Measurements from ENCODE around the gene TPR.

TPR gene

GRCh38 chr1:186301448-186301847 is 73.6 kb downstream of the TPR start:
- no peak overlapping the region for H3K9ac ChIP-seq (ENCODE audit: low read length)
- H3K4me1 ChIP-seq (ENCODE audit: control insufficient read depth, low read depth, low read length): no peaks in the 10 kb centered on the region
- no peaks in the 10 kb centered on the region for H3K9me3 ChIP-seq (ENCODE audit: control insufficient read depth, low read depth, low read length)
- no peak overlapping the region for H3K27ac ChIP-seq (ENCODE audit: low read length)
- no peaks in the 10 kb centered on the region for H3K27me3 ChIP-seq (ENCODE audit: control insufficient read depth, insufficient read depth, low read length)
- no peaks in the 10 kb centered on the region for H3K36me3 ChIP-seq (ENCODE audit: control insufficient read depth, low read depth, low read length)
- H3K4me3 ChIP-seq (ENCODE audit: low read length): no peak overlapping the region

DNA sequence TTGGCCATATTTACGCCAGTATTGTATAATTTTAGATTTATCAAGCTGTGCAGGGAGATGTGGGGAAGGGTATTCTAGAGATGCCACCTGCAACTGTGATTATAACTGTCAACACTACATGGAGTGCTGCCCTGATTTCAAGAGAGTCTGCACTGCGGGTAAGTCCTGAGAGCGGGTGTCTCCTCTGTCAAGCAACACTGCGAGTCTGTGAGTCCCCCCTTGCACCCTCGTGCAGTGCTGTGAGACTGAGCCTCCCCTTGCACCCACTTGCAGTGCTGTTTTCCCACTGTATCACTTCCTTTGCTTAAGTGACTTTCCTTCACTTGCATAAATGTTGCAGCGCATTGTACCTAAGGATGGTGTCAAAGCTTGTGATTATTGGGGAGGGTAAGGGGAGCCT is 75.0 kb downstream of the TPR start:
- Histone ChIP-seq H3K9me3 (ENCODE audit: control insufficient read depth, low read depth, low read length) (no peaks in the 10 kb centered on the region), H3K36me3 (ENCODE audit: control insufficient read depth, low read depth, low read length) (no peaks in the 10 kb centered on the region), H3K9ac (ENCODE audit: low read length) (no peak overlapping the region), H3K4me1 (ENCODE audit: control insufficient read depth, low read depth, low read length) (no peaks in the 10 kb centered on the region), H3K4me3 (ENCODE audit: low read length) (no peak overlapping the region), H3K27ac (ENCODE audit: low read length) (no peak overlapping the region), H3K27me3 (ENCODE audit: control insufficient read depth, insufficient read depth, low read length) (no peaks in the 10 kb centered on the region)

GRCh38 chr1:186299570-186299969 is 75.5 kb downstream of the TPR start:
- H3K4me3 ChIP-seq (ENCODE audit: low read length): no peak overlapping the region
- H3K9ac ChIP-seq (ENCODE audit: low read length): no peak overlapping the region
- H3K27ac ChIP-seq (ENCODE audit: low read length): no peak overlapping the region
- H3K36me3 ChIP-seq (ENCODE audit: control insufficient read depth, low read depth, low read length): no peaks in the 10 kb centered on the region
- no peaks in the 10 kb centered on the region for H3K9me3 ChIP-seq (ENCODE audit: control insufficient read depth, low read depth, low read length)
- no peaks in the 10 kb centered on the region for H3K4me1 ChIP-seq (ENCODE audit: control insufficient read depth, low read depth, low read length)
- H3K27me3 ChIP-seq (ENCODE audit: control insufficient read depth, insufficient read depth, low read length): no peaks in the 10 kb centered on the region

GRCh38 chr1:186298851-186299250 is 76.2 kb downstream of the TPR start:
- Histone ChIP-seq H3K27ac (ENCODE audit: low read length) (no peak overlapping the region), H3K4me1 (ENCODE audit: control insufficient read depth, low read depth, low read length) (no peaks in the 10 kb centered on the region), H3K9me3 (ENCODE audit: control insufficient read depth, low read depth, low read length) (no peaks in the 10 kb centered on the region), H3K36me3 (ENCODE audit: control insufficient read depth, low read depth, low read length) (no peaks in the 10 kb centered on the region), H3K9ac (ENCODE audit: low read length) (no peak overlapping the region), H3K27me3 (ENCODE audit: control insufficient read depth, insufficient read depth, low read length) (no peaks in the 10 kb centered on the region), H3K4me3 (ENCODE audit: low read length) (no peak overlapping the region)

- H3K4me3 ChIP-seq (ENCODE audit: low read length): no peak overlapping the region
- H3K27me3 ChIP-seq (ENCODE audit: control insufficient read depth, insufficient read depth, low read length): no peaks in the 10 kb centered on the region
- no peaks in the 10 kb centered on the region for H3K4me1 ChIP-seq (ENCODE audit: control insufficient read depth, low read depth, low read length)
- no peaks in the 10 kb centered on the region for H3K9me3 ChIP-seq (ENCODE audit: control insufficient read depth, low read depth, low read length)
- H3K36me3 ChIP-seq (ENCODE audit: control insufficient read depth, low read depth, low read length): no peaks in the 10 kb centered on the region
- no peak overlapping the region for H3K27ac ChIP-seq (ENCODE audit: low read length)
- no peak overlapping the region for H3K9ac ChIP-seq (ENCODE audit: low read length)
These were observed 77.5 kb downstream of the TPR start for GRCh38 chr1:186297439-186298045.

GRCh38 chr1:186295980-186296379 is 79.1 kb downstream of the TPR start, which contains the start of gene PRG4:
PRG4 (plus strand) TSS chr1:186296279.
- Histone ChIP-seq H3K27me3 (ENCODE audit: control insufficient read depth, insufficient read depth, low read length) (no peaks in the 10 kb centered on the region), H3K4me1 (ENCODE audit: control insufficient read depth, low read depth, low read length) (no peaks in the 10 kb centered on the region), H3K36me3 (ENCODE audit: control insufficient read depth, low read depth, low read length) (no peaks in the 10 kb centered on the region), H3K9ac (ENCODE audit: low read length) (no peak within 1 kb of the TSS), H3K27ac (ENCODE audit: low read length) (no peak within 1 kb of the TSS), H3K9me3 (ENCODE audit: control insufficient read depth, low read depth, low read length) (no peaks in the 10 kb centered on the region), H3K4me3 (ENCODE audit: low read length) (no peak within 1 kb of the TSS)

DNA sequence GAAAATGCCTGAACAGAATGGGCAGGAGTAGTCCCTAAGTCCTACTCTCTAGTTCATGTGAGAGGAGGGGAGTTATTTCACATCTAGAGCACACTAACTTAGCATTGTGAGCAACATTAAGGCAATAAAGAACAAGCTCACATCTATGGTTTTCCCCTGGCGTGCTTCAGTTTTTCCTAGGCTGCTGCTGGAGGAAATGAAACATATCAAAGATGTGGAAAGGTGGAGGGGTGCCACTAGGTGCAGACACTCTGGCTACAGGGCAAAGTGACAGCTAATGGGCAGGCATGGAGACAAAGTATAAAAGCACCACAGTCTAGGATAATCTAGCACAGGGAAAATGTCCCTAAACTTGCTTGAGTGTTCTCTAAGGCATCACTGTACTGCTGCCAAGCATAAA is 82.2 kb downstream of the TPR start:
- H3K27ac ChIP-seq (ENCODE audit: low read length): no peak overlapping the region
- no peak overlapping the region for H3K4me3 ChIP-seq (ENCODE audit: low read length)
- H3K9ac ChIP-seq (ENCODE audit: low read length): no peak overlapping the region
- no peaks in the 10 kb centered on the region for H3K9me3 ChIP-seq (ENCODE audit: control insufficient read depth, low read depth, low read length)
- H3K36me3 ChIP-seq (ENCODE audit: control insufficient read depth, low read depth, low read length): no peaks in the 10 kb centered on the region
- H3K4me1 ChIP-seq (ENCODE audit: control insufficient read depth, low read depth, low read length): no peaks in the 10 kb centered on the region
- no peaks in the 10 kb centered on the region for H3K27me3 ChIP-seq (ENCODE audit: control insufficient read depth, insufficient read depth, low read length)

GRCh38 chr1:186291271-186291670 is 83.8 kb downstream of the TPR start:
- Histone ChIP-seq H3K9me3 (ENCODE audit: control insufficient read depth, low read depth, low read length) (no peaks in the 10 kb centered on the region), H3K36me3 (ENCODE audit: control insufficient read depth, low read depth, low read length) (no peaks in the 10 kb centered on the region), H3K27me3 (ENCODE audit: control insufficient read depth, insufficient read depth, low read length) (no peaks in the 10 kb centered on the region), H3K4me1 (ENCODE audit: control insufficient read depth, low read depth, low read length) (no peaks in the 10 kb centered on the region), H3K4me3 (ENCODE audit: low read length) (no peak overlapping the region), H3K9ac (ENCODE audit: low read length) (no peak overlapping the region), H3K27ac (ENCODE audit: low read length) (no peak overlapping the region)

- H3K27me3 ChIP-seq (ENCODE audit: control insufficient read depth, insufficient read depth, low read length): no peaks in the 10 kb centered on the region
- H3K4me1 ChIP-seq (ENCODE audit: control insufficient read depth, low read depth, low read length): no peaks in the 10 kb centered on the region
- H3K36me3 ChIP-seq (ENCODE audit: control insufficient read depth, low read depth, low read length): no peaks in the 10 kb centered on the region
- no peak overlapping the region for H3K9ac ChIP-seq (ENCODE audit: low read length)
- H3K9me3 ChIP-seq (ENCODE audit: control insufficient read depth, low read depth, low read length): no peaks in the 10 kb centered on the region
- no peak overlapping the region for H3K27ac ChIP-seq (ENCODE audit: low read length)
- H3K4me3 ChIP-seq (ENCODE audit: low read length): no peak overlapping the region
These were observed 85.0 kb downstream of the TPR start for GRCh38 chr1:186289943-186290545.

- no peaks in the 10 kb centered on the region for H3K4me1 ChIP-seq (ENCODE audit: control insufficient read depth, low read depth, low read length)
- no peaks in the 10 kb centered on the region for H3K27me3 ChIP-seq (ENCODE audit: control insufficient read depth, insufficient read depth, low read length)
- no peak overlapping the region for H3K27ac ChIP-seq (ENCODE audit: low read length)
- no peak overlapping the region for H3K9ac ChIP-seq (ENCODE audit: low read length)
- no peaks in the 10 kb centered on the region for H3K9me3 ChIP-seq (ENCODE audit: control insufficient read depth, low read depth, low read length)
- no peak overlapping the region for H3K4me3 ChIP-seq (ENCODE audit: low read length)
- H3K36me3 ChIP-seq (ENCODE audit: control insufficient read depth, low read depth, low read length): no peaks in the 10 kb centered on the region
These were observed 88.3 kb downstream of the TPR start for GRCh38 chr1:186286615-186287315.

GRCh38 chr1:186283374-186283773 is 91.7 kb downstream of the TPR start:
- Histone ChIP-seq H3K9ac (ENCODE audit: low read length) (no peak overlapping the region), H3K27ac (ENCODE audit: low read length) (no peak overlapping the region), H3K4me1 (ENCODE audit: control insufficient read depth, low read depth, low read length) (no peaks in the 10 kb centered on the region), H3K9me3 (ENCODE audit: control insufficient read depth, low read depth, low read length) (no peaks in the 10 kb centered on the region), H3K36me3 (ENCODE audit: control insufficient read depth, low read depth, low read length) (no peaks in the 10 kb centered on the region), H3K27me3 (ENCODE audit: control insufficient read depth, insufficient read depth, low read length) (no peaks in the 10 kb centered on the region), H3K4me3 (ENCODE audit: low read length) (no peak overlapping the region)

DNA sequence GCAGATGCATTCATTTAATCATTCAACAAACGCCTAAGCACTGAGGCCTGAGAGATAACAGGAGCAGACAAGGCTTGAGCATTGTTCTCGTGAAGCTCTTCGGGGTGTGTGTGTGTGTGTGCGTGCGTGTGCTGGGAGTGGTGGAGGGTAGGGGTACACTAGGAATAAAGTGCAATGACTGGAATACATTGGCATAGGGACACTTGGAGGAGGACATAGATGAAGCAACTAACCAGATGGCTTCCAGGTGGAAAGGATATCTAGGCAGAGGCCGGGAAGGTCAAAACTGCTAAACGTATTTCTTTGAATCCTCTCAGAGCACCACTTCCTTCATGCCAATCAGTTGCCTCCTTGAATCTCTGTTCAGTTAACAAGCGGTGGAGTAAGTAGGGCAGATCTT is 92.6 kb downstream of the TPR start:
- Histone ChIP-seq H3K9ac (ENCODE audit: low read length) (no peak overlapping the region), H3K27ac (ENCODE audit: low read length) (no peak overlapping the region), H3K27me3 (ENCODE audit: control insufficient read depth, insufficient read depth, low read length) (no peaks in the 10 kb centered on the region), H3K4me1 (ENCODE audit: control insufficient read depth, low read depth, low read length) (no peaks in the 10 kb centered on the region), H3K4me3 (ENCODE audit: low read length) (no peak overlapping the region), H3K9me3 (ENCODE audit: control insufficient read depth, low read depth, low read length) (no peaks in the 10 kb centered on the region), H3K36me3 (ENCODE audit: control insufficient read depth, low read depth, low read length) (no peaks in the 10 kb centered on the region)

Data from iPS-18a (cell line).